NCI-H1694 (cell line): ENCODE data around the gene NAA30.

Experiments used
- DNase-seq: peaks from one replicate; lab custom pipeline; 2025; lab: John Stamatoyannopoulos, UW

NAA30 gene

GRCh38 chr14:57392830-57393229 is 2.4 kb downstream of the NAA30 start:
- no peak for DNase-seq

DNA sequence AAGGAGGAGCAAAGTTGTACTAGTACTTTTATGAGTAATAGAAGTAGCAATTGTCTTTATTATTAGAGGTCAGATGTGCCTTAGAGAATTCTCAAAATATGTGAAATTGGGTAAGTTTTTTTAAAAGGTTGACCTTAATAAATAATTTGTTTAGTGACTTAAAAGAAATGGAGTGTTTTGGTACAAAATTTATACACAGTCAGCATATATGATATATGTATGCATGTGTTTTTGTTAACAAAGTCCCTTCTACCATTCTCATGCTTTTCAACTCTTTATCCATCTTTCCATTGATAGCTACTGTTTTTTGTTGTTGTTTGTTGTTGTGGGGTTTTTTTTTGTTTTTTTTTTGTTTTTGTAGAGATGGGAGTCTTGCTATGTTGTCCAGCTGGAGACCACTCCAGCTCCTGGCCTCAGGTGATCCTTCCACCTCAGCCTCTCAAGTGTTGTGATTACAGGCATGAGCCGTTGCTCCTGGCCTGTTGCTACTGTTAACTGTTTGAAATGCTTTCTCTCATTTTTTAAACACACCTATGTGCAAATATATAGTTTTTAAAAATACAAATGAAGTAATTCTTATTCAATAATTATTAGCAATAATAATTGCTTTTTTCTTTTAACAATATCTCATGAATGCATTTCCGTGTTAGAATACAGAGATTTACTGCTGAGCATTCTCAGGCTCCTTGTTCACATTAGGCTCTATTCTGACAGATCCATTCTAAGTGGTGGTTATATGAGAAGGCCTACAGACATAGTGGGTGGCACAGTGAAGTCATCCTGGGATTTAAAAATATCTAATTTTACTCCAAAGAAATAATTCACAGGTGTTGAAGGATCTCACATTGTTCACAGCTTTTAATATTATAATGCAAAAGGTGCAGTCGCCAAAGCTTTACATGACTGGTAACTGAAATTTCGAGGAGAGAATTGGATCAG is 10.4 kb downstream of the NAA30 start:
- no peak for DNase-seq

DNA sequence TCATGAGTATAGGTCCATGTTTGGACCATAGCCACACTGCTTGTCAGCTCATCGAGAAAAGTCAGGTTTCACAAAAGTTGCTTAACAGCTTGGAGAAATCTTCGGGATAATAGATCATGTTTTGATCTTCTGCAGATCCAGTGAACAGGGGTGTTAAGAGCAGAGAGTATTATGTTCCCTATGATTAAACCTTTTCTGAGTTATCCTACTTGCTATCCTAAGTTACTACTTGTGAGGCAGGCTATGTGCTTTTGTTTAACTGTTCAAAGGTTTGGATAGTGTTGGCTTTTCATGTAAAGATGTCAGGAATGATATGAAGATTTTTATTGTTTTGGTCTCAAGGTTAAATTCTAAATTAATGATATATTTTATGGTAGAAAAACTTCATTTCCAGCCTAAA is 11.1 kb downstream of the NAA30 start:
- no peak for DNase-seq

- no peak for DNase-seq
Observed at GRCh38 chr14:57402173-57402852, 11.9 kb downstream of the NAA30 start.

DNA sequence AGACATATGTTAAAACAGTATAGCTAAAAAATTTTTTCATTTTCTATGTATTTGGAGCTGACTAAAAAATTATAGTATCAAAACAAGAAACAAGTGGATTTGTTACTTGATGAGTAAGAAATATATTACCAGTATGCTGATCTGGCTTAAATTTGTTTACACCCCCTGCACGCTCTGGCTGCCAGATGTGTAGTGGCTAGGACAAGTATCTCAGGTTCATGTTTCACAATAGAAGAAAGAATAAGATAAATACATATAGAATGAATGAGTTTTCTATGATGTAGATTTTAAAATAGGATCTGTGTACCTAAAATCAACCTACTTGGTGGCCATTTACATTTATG is 13.1 kb downstream of the NAA30 start:
- DNase-seq: no peak

- DNase-seq: no peak
Observed at GRCh38 chr14:57405562-57405961, 15.2 kb downstream of the NAA30 start.

GRCh38 chr14:57408037-57408436 is 17.7 kb downstream of the NAA30 start:
- DNase-seq: no peak

DNA sequence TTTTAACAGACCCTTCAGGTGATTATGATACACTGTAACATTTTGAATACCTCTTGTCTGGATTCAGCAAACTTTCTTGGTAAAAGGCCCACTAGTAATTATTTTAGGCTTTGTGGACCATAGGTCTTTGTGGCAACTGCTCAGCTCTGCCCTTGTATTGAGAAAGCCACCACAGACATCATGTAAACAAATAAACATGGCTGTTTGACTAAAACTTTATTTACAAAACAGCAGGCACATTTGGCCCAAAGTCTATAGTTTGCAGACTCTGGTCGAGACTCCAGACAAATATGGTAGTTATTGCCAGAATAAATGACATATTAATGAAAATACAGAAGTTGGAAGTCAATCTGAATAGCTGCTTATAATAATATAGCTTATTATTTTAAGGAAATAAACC is 18.2 kb downstream of the NAA30 start:
- no peak for DNase-seq

DNA sequence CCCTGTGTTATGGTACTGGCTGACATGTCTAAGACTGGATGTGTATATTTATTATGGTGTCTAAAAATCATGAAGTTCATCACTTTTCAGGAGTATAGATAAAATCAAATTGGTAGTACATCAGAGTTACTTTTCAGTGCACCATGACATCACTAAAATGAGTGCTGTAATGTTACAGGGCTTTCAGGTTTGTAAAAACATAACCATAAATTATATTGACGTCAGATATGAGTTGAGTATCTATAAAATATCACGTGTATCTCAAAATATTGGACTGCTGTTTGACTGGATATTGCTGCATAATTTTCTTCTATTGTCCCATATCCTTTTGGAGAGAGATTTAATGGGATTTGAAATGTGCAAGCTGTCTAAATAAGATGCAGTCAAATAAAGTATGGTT is 22.0 kb downstream of the NAA30 start:
- DNase-seq: no peak

GRCh38 chr14:57413849-57414248 is 23.5 kb downstream of the NAA30 start:
- no peak for DNase-seq

DNA sequence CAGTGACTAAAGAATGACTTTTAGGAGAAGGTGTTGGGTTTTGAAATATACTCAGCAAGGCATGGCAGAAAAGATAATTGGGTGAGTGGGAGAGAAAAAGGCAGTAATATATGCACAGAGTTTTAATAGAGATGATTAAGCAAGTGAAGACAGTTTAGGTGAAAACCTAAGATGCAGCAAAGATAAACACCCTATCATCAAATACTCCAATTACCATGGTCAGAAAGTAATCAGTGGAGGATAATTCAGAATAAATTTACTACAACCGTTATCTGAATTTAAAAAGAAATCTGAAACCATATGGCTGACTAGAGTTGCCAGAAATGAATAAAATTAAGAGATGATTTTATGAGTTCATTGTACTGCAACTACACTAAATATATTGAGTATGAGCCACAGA is 26.8 kb downstream of the NAA30 start:
- no peak for DNase-seq

GRCh38 chr14:57418999-57419398 is 28.6 kb downstream of the NAA30 start:
- DNase-seq: no peak

- DNase-seq: no peak
Observed at GRCh38 chr14:57420033-57420432, 29.6 kb downstream of the NAA30 start.

DNA sequence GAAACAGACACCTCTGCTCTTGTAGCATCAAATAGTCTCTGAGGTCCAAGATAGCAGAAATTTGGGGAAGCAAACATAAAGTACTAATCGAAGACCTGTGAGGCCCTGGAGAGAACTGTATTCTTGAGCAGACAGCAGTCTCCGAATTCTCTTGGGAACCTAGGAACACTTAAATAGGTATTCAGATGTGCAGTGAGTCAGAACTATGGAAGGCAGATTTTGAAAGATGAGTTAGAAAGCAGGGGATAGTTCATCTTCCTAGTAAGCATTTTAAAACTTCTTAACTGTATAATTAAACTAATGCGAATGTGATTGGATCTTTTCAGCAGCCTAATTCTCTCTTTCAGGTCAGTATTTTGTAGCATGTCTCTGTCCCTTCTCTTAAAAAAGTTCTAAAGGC is 30.6 kb downstream of the NAA30 start:
- DNase-seq: no peak

- DNase-seq: no peak
Observed at GRCh38 chr14:57435923-57436322, 45.5 kb downstream of the NAA30 start.

GRCh38 chr14:57461777-57462320 is 71.5 kb downstream of the NAA30 start:
- DNase-seq: no peak

DNA sequence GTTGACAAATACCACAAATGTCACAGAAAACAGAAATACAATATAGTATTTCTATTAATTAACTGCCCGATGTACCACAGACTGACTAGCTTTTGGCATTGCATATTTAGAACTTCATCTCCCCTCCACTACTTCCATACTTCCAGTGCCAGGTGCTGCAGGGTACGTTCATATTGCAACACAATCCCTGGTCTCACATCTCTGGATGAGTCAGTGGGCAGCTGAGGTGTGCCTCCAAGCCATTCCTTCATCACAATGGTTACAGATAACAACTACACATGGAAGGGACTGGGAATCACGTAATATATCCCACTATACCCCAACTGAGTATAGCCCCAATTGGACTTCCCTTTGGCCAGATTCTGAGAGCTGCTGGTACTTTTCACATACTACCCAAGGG is 72.2 kb downstream of the NAA30 start:
- no peak for DNase-seq

DNA sequence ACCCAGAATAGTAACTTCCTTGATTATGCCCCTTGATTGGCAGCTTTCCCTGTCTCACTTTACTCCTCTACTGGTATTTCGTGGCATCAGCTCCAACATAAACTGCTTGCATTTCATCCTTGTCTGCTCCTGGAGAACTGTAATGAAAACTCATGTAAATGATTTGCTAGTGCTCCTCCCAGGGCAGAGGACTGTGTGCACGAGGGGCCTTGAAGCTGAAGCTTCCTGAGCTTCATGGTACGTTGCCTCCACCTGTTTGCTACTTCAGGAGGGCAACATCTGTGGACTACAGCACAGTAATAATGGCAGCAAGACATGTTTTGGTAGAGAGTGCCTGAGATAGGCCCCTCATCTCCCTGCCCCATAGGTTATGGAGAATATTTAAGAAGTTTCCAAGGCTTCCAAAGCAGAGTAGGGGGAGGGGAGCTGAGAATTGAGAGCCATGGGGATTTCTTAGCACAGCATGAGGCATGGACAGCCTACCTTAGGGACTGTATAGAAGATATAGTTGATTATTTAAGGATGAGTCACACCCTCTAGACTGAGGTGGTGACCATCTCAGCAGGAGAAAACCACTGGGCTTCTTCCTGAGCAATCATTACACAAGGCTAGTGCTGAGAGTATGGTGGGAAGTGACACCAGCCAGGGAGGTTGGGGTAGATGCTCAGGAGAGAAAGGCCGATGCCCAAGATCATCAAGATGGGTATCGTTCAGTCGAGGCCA is 73.8 kb downstream of the NAA30 start:
- no peak for DNase-seq
